ENCODE measurements around the gene POLD1.

GRCh38 chr19:50413096-50413495 is 28.9 kb downstream of the POLD1 start:
- TF ChIP-seq CTCF (IDR thresholded peaks at IDR 0.05) (no peak), POLR2A (IDR thresholded peaks at IDR 0.05) (no peak), POLR2AphosphoS5 (IDR thresholded peaks at IDR 0.05) (no peak), EP300 (IDR thresholded peaks at IDR 0.05) (no peak)

Measured in stomach (tissue), 4 donors.